Lung microvascular endothelial cell (primary cell): ENCODE measurements around the gene DRC7. TPM values are rescaled to one million over a fixed set of nuclear protein-coding genes. Genes with fewer than 3 reads are reported as not detected.
"Not testable (repeated sequence)": the region's sequence is repeated elsewhere in the genome, so short reads cannot be mapped to it uniquely, and the experiment has no call there.

Source experiments
- DNase-seq, 2 donors: peaks; one replicate each; pipeline versions ENCODE4 v3.0.0 to v3.0.0-alpha.2; 2010; ENCODE audit warnings: low read depth in 2 of 2
- total RNA-seq: library from RNA; depleted of rRNA; stranded (reverse); fragments of >200 nt; gene quantifications from 2 replicates; pipeline ENCODE4 v1.2.1, GENCODE V29; 2014

The DRC7 gene
- total RNA-seq, 1 donor from 2014 or later: 0.20 TPM

DNA sequence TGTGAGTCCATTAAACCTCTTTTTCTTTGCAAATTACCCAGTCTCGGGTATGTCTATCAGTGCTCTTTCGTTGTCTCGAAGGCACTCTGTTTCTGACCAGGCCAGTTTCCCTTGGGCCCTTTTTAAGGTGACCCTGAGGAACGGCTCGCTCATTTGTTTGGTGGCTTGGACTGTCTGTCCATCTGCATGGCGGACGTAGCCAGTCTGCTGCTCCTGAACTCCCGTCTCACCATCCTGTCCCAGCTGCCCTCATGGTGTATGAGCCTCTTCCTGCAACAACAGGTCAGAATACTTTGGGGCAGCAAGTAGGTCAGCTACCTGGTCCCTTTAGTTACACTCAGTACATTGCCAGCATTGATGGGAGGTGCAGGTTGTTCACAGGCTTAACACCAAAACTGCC is 19.0 kb downstream of the DRC7 start:
- DNase-seq: no peak

DNA sequence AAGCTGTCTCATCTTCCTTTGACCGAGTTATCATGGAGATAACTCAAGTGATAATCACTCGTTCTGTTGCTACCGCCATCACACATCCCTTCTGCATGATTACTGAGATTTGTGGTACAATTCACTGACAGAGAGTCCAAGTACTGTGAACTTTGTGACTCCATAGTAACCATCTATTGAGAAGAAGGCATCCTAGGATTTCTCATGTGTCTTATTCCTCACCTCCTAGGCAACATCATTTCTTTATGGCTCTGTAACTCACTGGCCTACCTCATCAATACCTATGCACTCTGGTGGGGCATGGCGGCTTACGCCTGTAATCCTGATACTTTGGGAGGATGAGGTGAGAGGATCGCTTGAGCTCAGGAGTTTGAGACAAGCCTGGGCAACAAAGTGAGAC is 19.4 kb downstream of the DRC7 start:
- DNase-seq: no peak

DNA sequence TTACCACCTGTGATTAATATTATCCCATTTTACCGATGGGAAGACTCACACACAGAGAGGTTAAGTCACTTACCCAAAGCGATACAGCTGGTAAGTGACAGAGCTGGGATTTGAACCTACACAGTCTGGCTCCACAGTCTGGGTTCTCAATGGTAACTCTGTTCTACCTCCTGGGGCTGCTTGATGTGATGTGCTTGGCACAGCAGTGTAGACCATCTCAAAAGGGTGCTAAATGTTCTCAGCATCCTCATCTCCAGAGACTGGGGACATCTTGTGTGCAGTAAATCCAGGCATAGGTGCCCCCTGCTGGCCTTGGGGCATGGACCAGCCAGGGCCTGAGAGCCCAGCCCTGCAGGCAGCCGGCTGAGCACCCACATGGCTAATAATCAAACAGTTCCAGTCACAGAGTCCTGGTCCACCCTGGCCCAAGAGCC is 25.6 kb downstream of the DRC7 start:
- peak; percentile 75 to 85 for DNase-seq

DNA sequence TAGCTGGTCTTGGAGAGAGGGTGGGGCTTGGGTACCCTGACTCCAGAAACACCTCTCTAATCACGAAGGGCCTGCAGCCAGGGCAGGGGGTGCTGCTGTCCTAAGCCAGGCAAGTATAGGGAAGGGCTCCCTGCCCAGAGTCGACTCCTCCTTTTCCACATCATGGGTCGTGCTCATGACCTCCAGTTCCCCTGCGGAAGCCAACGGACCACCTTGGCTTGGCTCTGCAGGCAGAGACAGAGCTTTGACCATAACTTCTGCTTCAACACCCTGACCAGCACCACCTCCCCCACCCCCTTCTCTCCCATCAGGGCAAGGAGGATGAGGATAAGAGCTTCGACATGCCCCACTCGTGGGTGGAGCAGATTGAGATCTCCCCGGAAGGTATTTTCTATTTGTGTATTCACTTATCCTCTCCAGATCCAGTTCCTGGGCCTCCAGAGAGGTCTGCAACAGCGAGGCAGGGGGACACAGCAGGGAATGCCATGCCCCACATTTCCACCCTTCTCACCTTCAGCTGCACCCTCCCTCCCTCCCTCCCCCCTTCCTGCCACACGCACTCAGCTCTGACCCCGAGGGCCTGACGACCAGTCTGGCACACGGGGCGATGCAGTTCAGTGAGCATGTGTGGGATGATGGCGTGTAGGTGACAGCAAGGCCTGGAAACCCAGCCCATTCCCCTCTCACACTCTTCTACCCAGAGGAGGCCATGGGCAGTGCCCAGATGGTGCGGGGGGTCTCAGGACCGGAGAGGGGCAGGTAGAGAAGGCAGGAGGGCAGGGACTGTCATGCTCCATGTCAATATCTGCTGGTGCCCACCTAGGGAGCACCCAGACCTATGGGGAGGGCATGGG is 27.0 kb downstream of the DRC7 start:
- DNase-seq: no peak

DNA sequence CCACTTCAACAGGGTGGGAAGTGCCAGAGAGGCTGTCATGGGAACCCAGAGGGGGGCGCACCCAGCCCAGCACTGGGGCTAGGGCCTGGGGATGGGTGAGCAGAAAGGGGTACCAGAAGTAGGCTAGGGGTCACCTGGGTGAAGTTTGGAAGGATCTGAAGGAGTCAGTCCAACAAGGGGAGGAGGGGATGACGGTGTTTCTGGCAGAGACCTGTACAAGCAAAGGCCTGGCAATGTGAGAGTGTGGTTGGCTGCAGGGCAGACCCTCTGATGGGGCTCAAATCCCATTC is 27.5 kb downstream of the DRC7 start:
- DNase-seq: no peak

DNA sequence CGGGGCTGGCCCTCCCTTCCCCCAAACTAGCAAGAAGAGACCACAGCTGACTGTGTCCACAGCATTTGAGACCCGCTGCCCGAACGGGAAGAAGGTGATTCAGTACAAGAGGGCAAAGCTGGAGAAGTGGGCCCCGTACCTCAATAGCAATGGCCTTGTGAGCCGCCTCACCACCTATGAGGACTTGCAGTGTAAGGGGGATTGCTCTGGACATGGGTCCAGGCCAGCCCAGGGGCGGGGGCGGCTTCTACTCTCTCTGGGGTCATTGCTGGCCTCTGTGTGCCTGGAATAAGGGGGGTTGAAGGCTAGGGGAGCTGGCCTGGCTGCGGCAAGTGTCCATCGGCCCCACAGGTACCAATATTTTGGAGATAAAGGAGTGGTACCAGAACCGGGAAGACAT is 28.0 kb downstream of the DRC7 start:
- no peak for DNase-seq

DNA sequence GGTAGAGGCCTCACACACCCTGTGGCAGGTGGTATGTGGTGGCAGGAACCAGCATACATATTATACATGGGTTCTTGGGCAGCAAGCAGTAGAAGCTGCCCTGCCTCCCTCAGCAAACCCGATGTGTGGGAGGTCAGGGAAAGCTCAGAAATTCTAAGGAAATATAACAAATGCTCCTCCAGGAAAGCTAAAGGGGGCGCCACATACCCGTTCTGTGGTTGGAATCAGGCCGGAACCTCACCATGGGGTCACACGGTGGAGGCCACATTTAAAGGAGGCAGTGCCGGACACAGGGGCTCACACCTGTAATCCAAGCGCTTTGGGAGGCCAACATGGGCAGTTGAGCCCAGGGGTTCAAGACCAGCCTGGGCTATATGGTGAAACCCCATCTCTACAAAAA is 28.6 kb downstream of the DRC7 start:
- DNase-seq: peak; percentile 10 to 41

DNA sequence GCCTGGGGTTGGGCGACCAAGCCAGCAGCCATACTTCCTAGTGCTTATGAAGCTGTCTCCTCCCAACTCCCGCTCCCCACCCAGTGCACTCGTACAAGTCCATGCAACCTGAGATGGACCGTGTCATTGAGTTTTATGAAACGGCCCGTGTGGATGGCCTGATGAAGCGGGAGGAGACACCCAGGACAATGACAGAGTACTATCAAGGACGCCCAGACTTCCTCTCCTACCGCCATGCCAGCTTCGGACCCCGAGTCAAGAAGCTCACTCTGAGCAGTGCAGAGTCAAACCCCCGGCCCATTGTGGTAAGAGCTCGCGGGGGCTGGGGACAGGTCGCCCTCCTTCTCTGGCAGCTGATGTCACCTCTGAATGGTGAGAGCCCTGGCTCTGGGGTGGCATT is 29.9 kb downstream of the DRC7 start:
- DNase-seq: no peak

DNA sequence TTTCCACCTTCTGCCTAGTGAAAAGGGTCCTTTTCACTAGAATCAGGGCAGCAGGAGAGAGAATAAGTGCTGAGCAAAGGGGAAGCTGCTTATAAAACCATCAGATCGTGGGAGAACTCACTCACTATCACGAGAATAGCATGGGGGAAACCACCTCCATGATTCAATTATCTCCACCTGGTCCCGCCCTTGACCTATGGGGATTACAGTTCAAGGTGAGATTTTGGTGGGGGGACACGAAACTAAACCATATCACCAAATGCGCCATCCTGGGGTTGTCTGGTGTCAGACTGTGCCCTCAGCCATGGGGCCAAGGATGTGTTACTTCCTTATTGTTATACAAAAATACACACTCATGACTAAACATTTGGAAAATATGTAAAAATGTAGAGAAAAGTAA is 30.5 kb downstream of the DRC7 start:
- no peak for DNase-seq

DNA sequence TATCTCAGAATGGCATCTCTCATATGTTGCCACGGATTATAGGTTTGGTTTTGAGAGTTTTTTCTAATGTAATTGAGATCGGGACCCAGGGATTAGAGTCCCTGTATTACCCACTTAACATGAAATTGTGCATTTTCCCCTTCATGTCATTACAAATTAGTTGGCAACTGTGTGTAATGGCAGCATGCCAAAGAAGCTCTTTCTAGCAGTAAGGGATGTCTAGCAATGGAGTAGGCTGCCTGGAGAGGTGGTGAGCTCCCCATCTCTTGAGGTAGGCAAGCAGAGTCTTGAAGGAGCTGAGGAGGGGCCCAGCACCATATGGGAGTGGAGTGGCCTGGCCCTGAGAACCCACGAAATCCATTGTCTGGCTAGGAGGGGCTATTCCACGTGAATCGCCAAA is 30.9 kb downstream of the DRC7 start:
- DNase-seq: peak in 1 of 2 donors; percentile 24

DNA sequence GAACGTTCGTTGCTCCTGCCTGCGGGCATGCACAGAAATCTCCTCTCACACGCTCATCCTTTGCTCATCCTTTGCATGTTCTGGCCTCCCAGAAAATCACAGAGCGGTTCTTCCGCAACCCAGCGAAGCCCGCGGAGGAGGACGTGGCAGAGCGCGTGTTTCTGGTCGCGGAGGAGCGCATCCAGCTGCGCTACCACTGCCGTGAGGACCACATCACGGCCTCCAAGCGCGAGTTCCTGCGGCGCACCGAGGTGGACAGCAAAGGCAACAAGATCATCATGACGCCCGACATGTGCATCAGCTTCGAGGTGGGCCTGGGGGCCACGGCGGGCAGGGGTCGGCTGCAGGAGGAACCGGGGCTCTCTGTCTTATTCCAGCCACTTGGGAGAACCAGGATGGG is 31.4 kb downstream of the DRC7 start:
- no peak for DNase-seq

DNA sequence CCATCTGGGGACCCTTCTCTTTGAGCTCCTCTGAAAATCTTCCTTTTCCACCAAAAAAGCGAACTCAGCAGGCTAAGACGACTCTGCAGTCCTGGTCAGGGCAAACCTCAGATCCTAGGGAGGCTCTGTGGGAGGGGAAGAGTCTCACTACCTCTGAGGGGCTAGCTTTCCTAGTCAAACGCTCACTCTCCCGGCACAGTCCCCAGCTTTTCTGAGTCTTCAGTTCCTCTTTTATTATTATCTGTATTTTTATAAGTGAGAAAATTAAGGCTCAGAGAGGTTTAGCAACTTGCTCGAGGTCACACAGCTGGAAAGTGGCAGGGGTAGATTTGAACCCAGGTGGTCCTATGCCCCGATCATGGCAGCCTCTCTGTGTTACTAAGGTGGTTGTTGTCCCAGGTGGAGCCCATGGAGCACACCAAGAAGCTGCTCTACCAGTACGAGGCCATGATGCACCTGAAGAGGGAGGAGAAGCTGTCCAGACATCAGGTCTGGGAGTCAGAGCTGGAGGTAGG is 31.9 kb downstream of the DRC7 start:
- no peak for DNase-seq

DNA sequence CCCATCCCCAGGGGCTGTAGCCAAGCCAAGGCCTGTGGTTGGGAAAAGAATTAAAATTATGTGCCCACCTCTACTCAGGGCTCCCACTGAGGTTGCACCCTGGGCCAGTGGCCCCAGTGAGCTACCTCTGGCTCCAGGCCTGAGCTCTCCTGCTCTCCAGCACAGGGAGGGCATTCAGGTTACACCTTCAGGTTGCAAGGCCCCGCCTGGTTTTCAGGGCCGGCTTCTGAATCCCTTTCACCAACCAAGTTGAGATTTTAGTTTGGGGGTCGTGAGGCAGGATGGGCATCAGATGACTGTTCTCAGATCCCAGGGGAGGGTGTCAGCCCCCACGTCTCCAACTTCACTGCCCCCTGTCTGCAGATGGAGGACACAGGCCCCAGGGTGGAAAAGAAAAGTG is 33.0 kb downstream of the DRC7 start:
- no peak for DNase-seq

DNA sequence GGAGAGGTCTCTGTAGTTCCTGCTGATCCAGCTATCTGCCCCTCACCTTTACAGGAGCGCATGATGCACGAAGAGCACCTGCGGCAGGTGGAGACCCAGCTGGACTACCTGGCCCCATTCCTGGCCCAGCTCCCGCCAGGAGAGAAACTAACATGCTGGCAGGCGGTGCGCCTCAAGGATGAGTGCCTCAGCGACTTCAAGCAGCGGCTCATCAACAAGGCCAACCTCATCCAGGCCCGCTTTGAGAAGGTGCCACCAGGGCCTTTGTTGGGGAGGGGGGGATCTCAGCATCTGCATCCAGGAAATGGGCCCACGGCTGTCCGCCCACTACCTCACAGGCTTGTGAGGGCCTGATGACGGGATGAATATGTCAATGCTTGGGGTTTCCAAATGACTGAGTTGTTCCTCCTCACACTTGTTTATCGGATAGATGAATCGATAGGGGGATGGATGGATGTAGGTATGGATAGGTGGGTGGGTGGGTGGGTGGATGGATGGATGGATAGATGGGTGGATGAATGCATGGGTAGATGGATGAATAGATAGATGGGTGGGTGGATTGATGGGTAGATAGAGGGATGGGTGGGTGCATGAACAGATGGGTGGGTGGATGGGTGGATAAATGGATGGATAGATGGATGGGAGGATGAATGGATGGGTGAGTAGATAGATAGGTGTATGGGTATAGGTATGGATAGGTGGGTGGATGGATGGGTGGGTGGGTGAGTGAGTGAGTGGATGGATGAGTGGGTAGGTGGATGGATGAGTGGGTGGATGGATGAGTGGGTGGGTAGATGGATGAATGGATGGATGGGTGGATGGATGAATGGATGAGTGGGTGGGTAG is 34.0 kb downstream of the DRC7 start:
- no peak for DNase-seq

DNA sequence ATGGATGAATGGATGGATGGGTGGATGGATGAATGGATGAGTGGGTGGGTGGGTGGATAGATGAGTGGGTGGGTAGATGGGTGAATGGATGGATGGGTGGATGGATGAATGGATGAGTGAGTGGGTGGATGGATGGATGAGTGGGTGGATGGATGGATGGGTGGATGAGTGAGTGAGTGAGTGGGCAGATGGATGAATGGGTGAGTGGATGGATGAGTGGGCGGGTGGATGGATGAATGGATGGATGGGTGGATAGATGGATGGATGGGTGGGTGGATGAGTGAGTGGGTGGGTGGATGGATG is 34.5 kb downstream of the DRC7 start:
- no peak for DNase-seq

DNA sequence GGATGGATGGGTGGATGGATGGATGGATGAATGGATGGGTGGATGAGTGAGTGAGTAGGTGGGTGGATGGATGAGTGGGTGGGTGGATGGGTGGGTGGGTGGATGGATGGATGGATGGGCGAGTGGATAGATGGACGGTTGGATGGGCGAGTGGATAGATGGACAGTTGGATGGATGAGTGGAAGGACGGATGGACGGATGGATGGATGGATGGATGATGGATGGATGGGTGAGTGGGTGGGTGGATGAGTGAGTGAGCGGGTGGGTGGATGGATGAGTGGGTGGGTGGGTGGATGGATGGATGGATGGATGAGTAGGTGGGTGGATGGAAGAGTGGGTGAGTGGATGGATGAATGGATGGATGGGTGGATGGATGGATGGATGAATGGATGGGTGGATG is 35.2 kb downstream of the DRC7 start:
- not testable (repeated sequence) for DNase-seq

DNA sequence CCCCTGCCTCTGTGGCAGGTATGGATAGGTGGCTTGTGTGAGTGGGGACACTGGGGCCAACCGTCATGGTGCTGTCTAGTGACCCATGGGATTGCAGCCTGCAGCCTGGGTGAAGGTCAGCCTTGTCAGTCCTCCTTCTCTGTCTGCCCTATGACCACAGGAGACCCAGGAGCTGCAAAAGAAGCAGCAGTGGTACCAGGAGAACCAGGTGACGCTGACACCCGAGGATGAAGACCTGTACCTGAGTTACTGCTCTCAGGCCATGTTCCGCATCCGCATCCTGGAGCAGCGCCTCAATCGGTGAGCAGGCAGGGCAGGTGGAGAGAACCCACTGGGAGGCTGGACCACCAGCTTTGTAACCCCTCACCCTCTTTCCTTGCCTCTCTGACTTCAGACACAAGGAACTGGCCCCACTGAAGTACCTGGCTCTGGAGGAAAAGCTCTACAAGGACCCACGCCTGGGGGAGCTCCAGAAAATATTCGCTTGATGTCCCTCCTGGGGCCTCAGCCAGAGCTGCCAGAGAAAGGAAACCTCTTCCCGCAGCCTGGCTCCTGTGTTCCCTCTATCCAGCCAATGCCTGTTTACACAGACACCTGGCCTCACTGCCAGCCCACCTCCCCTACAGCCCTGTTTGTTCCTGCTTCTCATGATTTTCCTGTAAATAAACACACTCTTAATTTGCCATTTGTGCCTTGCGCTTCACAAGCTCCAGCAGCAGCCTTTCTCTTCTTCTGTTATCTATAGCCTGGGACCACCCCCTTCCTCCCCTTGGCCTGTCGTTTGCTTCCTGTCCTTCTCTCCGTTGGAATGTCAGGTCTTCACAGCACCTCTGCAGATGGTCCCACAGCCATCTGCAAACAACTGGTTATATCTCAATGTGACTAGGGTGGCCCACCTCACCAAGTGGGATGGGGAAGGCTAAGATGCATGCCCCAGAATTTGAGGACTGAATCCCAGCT is 36.4 kb downstream of the DRC7 start:
- DNase-seq: no peak

DNA sequence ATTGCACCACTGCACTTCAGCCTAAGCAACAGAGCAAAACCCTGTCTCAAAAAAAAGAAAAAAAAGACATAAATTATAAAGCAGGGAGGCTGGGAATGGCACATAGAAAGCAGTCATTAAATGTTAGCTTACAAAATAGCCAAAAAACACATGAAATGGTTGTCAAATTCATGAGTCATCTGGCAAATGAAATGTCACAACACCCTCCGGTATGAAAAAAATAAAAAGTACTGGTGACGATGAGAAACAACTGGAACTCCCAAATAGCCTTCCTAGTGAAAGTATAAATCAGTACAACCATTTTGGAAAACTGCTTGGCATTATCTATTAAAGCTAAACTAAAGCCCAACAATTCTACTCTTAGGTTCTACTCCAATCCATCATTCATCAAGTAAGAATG is 37.4 kb downstream of the DRC7 start:
- DNase-seq: peak in 1 of 2 donors; percentile 22

DNA sequence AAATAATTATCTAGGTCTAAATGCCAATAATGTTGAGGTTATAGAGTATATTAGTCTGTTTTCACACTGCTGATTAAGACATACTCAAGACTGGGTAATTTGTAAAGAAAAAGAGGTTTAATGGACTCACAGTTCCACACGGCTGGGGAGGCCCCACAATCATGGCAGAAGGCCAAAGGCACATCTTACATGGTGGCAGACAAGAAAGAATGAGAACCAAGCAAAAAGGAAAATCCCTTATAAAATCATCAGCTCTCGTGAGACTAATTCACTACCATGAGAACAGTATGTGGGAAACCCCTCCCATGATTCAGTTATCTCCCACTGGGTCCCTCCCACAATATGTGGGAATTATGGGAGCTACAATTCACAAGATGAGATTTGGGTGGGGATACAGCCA is 38.1 kb downstream of the DRC7 start:
- no peak for DNase-seq

DNA sequence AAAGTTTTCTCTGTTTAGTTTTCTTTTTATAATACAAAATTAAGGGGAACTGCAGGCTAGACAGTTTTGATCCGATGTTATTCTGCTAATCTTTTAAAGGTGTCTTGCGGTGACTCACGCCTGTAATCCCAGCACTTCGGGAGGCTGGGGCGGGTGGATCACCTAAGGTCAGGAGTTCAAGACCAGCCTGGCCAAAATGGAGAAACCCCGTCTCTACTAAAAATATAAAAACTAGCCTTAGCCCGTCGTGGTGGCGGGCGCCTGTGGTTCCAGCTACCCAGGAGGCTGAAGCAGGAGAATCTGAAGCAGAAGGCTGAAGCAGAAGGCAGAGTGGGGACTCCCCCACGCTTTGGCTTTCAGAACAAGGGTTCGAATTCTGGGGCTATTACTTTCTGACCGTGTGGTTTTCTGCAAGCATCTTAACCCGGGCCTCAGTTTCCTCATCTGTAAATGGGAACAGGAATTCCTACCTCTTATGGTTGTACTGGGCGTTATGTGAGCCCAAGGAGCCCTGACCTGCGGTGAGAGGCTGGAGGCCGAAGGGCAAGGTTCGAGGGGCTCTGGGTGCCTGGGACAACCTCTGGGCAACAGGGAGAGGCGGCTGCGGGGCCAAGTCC is 39.8 kb downstream of the DRC7 start:
- DNase-seq: no peak
